HS-5 (cell line): ENCODE data around the gene CEACAM21.
A peak's percentile ranks its signal among the peaks of the same experiment; 100 is the strongest.

Experiments
- DNase-seq: peaks from one replicate; pipeline ENCODE4 v3.0.0-alpha.2; 2012; ENCODE audit warnings: low read depth

CEACAM21 gene

GRCh38 chr19:41587101-41587837 lies 11.3 kb downstream of the CEACAM21 start:
- DNase-seq, result no peak

GRCh38 chr19:41587838-41588210 lies 11.9 kb downstream of the CEACAM21 start:
- no peak for DNase-seq

GRCh38 chr19:41588497-41589209 lies 12.7 kb downstream of the CEACAM21 start:
- no peak for DNase-seq

GRCh38 chr19:41589371-41589770 lies 13.4 kb downstream of the CEACAM21 start:
- DNase-seq, result no peak

- DNase-seq, result no peak
These were observed 15.0 kb downstream of the CEACAM21 start for GRCh38 chr19:41590936-41591335.

- no peak for DNase-seq
These were observed 16.1 kb downstream of the CEACAM21 start for GRCh38 chr19:41591951-41592562.

GRCh38 chr19:41595258-41595889 lies 19.4 kb downstream of the CEACAM21 start:
- DNase-seq, result peak; percentile 71

GRCh38 chr19:41595890-41596280 lies 19.9 kb downstream of the CEACAM21 start:
- DNase-seq, result no peak

- DNase-seq, result peak; percentile 37
These were observed 21.7 kb downstream of the CEACAM21 start for GRCh38 chr19:41597600-41598041.

- no peak for DNase-seq
These were observed 23.4 kb downstream of the CEACAM21 start for GRCh38 chr19:41599175-41599966.

- no peak for DNase-seq
These were observed 25.8 kb downstream of the CEACAM21 start for GRCh38 chr19:41601771-41602170.

- DNase-seq, result no peak
These were observed 28.9 kb downstream of the CEACAM21 start for GRCh38 chr19:41604831-41605230.

- no peak for DNase-seq
These were observed 30.4 kb downstream of the CEACAM21 start for GRCh38 chr19:41606215-41606837.

GRCh38 chr19:41607668-41608067 lies 31.7 kb downstream of the CEACAM21 start:
- no peak for DNase-seq

GRCh38 chr19:41610789-41611188 lies 34.8 kb downstream of the CEACAM21 start:
- no peak for DNase-seq

- DNase-seq, result no peak
These were observed 36.5 kb downstream of the CEACAM21 start for GRCh38 chr19:41612483-41612882.

GRCh38 chr19:41615207-41615606 lies 39.2 kb downstream of the CEACAM21 start:
- no peak for DNase-seq

GRCh38 chr19:41616792-41617621 lies 41.0 kb downstream of the CEACAM21 start:
- no peak for DNase-seq

- no peak for DNase-seq
These were observed 42.2 kb downstream of the CEACAM21 start for GRCh38 chr19:41617941-41618730.
